ENCODE data around the gene CFAP57. TPM values are rescaled to one million over a fixed set of nuclear protein-coding genes. Genes with fewer than 3 reads are reported as not detected.
A peak's percentile ranks its signal among the peaks of the same experiment; 100 is the strongest.

CFAP57 gene
- total RNA-seq, 4 donors from 2014 or later = 0.12 to 0.46 TPM; not detected in 2

DNA sequence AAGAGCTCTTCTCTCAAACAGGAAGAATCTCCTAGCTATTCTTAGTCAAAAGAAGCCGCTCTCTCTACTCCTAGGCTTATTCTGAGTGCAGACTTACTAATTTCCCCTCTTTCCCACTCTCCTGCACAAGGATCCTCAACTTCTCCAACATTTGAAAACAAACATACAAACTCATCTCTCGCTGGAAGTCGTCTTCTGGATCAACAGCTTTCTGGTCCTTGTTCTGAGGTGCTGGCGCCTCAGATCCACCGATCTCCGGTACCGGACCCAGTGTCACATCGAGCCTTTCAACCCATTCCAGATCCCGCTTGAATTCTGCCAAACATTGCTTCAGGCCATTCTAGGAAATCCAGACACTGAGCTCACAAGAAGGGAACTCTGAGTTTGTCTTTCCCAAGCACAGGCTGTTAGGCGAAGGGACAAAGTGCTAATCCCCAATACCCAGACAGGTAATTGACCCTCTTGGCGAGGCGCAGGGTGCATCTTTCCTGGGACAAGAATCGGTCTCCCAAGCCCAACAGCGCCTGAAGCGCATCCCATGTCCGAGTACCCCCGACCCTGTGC is 736 bp upstream of the CFAP57 start:
- TF ChIP-seq CTCF (IDR thresholded peaks at IDR 0.05) = no peak
- DNase-seq (ENCODE audit: low spot score) (no peak), ATAC-seq (ENCODE audit: low FRiP score) (no peak)

DNA sequence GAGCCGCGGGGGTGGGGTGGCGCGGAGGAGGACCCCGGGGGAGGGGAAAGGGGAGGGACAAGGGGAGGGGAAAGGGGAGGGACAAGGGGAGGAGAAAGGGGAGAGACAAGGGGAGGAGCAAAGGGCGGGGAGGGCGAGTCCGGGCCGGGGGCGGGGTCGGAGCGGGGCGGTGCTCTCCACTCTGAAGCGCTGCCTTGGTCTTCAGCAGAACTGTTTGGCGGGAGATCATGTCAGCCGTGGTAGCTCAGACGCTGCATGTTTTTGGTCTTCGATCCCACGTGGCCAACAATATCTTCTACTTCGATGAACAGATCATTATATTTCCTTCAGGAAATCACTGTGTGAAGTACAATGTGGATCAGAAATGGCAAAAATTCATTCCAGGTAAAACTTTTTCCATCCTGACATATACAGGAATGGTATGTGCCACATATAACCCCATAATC is 420 bp downstream of the CFAP57 start:
- DNase-seq (ENCODE audit: low spot score) (peak; percentile 55), ATAC-seq (ENCODE audit: low FRiP score) (peak; percentile 80)
- TF ChIP-seq CTCF (IDR thresholded peaks at IDR 0.05) = no peak

DNA sequence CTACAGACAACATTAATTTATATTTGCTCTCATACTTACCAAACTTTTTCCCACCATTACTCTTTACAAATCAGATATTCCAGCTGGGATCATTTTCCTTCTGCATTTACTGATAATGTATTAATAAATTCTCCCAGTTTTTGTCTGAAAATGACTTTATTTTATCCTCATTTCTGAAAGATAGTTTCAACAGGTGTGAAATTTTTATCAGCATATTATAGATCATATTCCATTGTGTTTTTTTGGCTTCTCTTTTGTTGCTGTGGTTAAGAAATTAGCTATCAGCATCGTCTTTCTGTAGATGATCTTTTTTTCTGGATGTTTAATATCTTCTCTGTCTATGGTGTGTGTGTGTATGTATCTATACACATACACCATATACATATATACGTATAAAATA is 2.7 kb downstream of the CFAP57 start:
- ATAC-seq (ENCODE audit: low FRiP score) (no peak), DNase-seq (ENCODE audit: low spot score) (no peak)
- no peak for TF ChIP-seq CTCF (IDR thresholded peaks at IDR 0.05)

GRCh38 chr1:43177691-43178090 is 5.6 kb downstream of the CFAP57 start:
- ATAC-seq (ENCODE audit: low FRiP score) (no peak), DNase-seq (ENCODE audit: low spot score) (no peak)
- no peak for TF ChIP-seq CTCF (IDR thresholded peaks at IDR 0.05)

DNA sequence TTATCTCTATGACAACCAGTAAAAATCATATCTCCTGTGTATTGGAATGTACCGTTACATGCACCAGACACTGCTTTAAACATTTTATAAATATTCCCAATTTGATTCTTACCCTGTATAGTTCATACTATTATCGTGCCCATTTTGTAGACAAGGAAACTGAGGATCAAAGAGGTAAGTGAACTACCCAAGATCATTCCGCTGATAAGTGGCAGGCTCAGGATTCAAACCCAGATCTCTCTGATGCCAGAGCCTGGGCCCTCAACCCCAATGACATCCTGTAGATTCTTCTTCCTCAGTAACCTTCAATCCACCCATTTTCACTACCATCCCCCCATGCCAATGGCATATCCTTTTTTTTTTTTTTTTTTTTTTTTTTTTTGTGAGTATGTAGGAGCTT is 12.3 kb downstream of the CFAP57 start:
- no peak for TF ChIP-seq CTCF (IDR thresholded peaks at IDR 0.05)

GRCh38 chr1:43184995-43185394 is 12.9 kb downstream of the CFAP57 start:
- ATAC-seq (ENCODE audit: low FRiP score) (no peak), DNase-seq (ENCODE audit: low spot score) (no peak)
- TF ChIP-seq CTCF (IDR thresholded peaks at IDR 0.05) = no peak

More for the DNA sequence above, 12.3 kb downstream of the CFAP57 start:
- no peak for DNase-seq (ENCODE audit: low spot score)
- ATAC-seq (ENCODE audit: low FRiP score) = no peak

- TF ChIP-seq CTCF (IDR thresholded peaks at IDR 0.05) = no peak
- DNase-seq (ENCODE audit: low spot score) (no peak), ATAC-seq (ENCODE audit: low FRiP score) (no peak)
Observed at GRCh38 chr1:43188106-43188505, 16.0 kb downstream of the CFAP57 start.

Data from omental fat pad (tissue), 4 donors.